LNCAP (cell line): ENCODE data around the gene AOPEP.

ENCODE experiments used
- CTCF ChIP-seq: fragments of 450-650 bp; IDR thresholded peaks from 2 replicates; pipeline ENCODE4 v1.5.1; 2017; ENCODE audit warnings: mild to moderate bottlenecking

The AOPEP gene

DNA sequence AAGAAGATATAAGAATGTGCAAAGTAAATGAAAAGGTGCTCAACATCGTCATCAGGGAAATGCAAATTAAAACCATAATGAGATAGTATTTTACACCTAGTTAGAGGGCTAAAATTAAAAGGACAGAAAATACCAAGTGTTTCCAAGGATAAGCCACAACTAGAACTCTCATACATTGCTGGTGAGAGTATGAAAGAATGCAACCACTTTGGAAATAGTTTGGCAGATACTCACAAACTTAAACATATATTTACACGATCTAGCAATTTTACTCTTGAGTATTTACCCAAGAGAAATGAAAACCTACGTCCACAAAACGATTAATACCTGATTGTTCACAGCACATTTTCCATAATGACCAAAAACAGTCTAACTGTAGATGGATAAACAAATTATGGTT is 51.5 kb downstream of the AOPEP start:
- TF ChIP-seq CTCF: no peak

DNA sequence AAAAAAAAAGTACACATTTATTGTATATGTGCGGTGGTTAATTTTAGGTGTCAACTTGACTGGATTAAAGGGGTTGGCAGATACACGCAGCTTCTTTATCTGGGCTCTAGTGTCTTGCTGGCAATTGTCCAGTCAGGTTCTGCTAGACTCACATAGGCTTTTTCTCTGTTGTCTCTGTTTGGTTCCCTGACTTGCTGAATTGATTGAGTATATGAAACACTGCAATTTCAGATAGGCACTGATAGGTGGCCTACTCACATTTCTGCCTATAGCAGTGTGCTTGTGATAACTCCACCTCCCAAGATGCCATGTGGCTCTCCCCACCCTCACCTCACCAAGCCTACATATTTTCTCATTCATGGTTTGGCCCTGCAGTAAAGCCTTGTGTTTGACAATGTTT is 52.5 kb downstream of the AOPEP start:
- no peak for TF ChIP-seq CTCF

- no peak for TF ChIP-seq CTCF
Measured at GRCh38 chr9:94779693-94780290, 53.3 kb downstream of the AOPEP start.

DNA sequence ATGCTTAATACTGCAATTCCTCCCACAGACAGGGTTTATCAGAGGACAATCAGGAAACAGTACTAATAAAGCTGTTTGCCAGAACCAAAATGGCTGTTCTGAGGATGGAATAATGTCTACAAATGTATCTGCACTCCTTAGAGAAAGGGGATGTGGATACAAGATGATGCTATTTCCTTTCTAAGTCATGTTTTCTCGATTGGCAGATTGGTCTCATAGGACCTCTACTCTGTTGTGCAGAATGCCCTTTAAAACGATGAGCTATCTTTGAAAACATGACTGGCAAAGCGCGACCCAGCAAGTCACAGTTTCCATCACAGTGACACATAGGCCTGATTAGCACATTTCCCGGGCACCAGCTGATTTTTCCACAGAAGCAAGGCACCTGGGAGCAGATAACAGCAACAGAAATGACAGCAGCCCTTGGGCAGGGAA is 54.0 kb downstream of the AOPEP start:
- TF ChIP-seq CTCF: no peak

DNA sequence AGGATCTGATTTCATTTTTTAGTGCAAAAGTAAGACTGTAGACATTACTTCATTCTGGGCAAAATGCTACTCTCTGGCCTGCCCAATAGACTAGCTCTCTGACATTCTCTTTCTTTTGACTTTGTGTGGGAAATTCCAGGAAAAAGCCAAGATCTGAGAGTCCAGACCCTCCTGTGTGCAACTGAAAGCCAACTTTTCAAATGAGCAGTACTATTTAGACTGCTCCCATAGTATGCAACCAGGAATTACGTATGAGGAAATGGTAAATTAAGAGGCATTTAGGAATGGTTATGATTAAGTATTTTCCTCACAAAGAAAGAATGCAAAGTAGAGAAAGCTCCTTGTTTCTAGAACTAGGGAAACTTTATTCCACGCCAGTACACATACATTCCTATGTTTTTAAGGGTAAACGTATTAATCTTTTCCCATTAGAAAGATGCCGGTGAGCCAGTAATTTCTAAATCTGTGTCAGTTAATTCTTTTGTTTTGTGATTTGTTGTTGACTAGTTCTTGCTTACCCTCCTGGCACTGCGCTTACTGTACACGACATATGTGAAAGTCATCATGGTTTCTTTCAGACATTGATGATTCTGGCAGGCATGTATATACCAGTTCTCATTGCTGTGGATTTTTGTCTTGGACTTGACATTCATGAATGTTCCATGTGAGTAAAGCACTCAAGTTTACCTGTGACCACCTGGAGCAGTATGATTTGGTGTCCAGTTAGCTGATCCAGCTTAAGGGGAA is 56.0 kb downstream of the AOPEP start:
- no peak for TF ChIP-seq CTCF

DNA sequence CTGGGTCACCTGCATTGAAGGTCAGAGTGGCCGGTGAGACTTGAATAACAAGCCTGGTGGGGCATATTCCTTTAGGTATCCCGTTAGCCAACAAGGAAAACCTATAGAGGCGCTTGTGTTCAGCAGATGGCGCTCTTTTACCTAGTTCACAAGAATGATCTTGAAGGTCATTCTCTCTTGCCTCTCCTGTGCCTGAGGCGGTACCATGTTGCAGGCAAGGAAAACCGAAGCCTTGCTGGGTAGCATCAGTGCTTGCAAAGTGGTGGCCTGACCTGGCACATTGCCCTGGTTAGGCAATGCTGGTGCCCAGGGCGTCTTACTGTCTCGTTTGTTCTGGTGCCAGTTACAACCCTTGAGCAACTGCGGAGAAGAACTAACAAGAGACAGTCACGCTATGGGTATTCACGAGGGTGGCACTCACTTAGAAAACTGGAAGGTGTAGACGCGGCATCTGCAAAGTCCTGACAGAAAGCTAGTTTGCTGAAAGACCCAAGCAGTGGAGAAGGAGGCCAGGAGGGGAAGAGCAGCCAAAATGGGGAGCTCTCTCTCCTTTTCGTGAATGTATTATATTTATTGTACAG is 56.7 kb downstream of the AOPEP start:
- TF ChIP-seq CTCF: peak; percentile 75; the same call in 1 of the 2 replicates

DNA sequence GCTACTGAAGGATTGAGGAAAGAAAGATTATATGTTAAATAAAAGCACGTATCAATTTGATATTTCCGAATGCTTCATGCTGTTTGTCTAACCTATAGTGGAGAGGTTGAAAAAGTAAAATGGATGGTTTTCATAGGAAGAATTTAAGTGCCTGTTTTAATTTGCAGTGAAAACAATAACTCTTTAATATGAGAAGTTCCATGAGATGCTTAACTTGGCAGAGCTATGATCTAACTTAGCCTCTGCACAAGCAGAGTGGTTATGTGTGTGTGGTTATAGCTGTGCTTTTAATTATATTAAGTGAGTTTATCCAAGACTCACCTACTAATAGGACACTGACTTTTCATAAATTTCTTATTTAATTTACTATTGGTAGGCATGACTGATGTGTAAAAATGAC is 57.4 kb downstream of the AOPEP start:
- no peak for TF ChIP-seq CTCF
